HG03439 (cell line): ENCODE data around the gene RBM44.
"Not testable (repeated sequence)": the region's sequence is repeated elsewhere in the genome, so short reads cannot be mapped to it uniquely, and the experiment has no call there.

ENCODE experiments used
- ATAC-seq: cut with Tn5 transposase; IDR thresholded peaks from one replicate; pipeline ENCODE4 v1.9.1; 2021; ENCODE audit warnings: mild to moderate bottlenecking, moderate library complexity; ENCODE audit not compliant: unreplicated experiment

Gene RBM44

DNA sequence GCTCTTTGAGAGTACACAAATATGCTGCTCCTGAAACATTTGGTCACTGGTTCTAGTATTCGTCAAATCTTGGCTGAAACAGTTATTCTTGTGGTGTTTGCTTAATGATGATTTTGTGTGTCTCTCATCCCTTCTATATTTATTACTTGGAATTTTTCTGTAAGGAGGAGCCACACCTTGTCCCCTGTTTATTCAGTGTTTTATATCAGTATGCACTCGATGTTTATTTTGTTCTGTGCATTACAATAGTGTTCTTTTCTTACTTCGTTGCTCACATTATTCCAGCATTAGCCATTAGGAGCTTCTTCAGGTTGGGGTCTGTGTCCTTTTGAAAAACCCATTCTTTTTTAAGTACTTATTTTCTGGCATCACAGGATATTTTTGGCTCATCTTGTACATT, 55.7 kb downstream of the RBM44 start:
- ATAC-seq = no peak

GRCh38 chr2:237857791-237858190, 59.2 kb downstream of the RBM44 start:
- no peak for ATAC-seq

- no peak for ATAC-seq
Measured at GRCh38 chr2:237858294-237859081, 59.9 kb downstream of the RBM44 start.

GRCh38 chr2:237859082-237859433, 60.5 kb downstream of the RBM44 start:
- no peak for ATAC-seq

DNA sequence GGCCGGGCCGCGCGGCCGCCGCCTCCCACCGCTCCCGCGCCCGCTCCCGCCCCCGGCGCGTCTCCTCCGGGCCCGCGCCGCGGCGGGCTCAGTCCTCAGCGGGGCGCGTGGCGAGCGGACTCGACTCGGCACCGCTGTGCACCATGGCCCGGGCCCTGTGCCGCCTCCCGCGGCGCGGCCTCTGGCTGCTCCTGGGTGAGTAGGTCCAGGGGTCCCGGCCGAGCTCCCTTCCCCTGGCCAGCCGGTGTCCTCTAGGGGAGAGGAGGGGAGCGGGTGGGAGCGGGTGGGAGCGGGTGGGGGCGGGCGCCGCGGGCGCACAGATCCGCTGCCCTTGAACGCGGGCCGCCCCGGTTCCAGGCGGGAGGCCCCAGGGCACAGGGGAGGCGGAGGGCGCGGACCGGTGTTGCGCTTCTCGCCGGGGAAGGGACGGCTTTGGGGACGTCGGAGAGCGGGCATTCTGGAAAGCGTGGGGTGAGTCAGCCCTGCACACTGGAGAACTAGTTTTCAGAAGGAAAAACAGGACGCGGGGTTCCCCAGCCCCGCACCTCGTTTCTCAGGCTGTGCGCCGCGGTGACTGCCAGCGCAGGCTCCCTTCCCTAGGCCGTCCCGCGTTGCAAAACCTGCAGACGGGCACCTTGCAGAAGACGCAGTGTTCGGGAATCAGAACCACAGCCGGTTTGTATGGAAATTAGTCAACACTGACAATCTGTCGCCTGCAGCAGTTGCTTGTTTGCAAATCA, 61.1 kb downstream of the RBM44 start, which contains the start of gene RAMP1:
Gene RAMP1 (plus strand): TSS at position 91 of the 740 bp plus-strand sequence. CDS start 53 bp downstream, at position 144.
- ATAC-seq = no peak

DNA sequence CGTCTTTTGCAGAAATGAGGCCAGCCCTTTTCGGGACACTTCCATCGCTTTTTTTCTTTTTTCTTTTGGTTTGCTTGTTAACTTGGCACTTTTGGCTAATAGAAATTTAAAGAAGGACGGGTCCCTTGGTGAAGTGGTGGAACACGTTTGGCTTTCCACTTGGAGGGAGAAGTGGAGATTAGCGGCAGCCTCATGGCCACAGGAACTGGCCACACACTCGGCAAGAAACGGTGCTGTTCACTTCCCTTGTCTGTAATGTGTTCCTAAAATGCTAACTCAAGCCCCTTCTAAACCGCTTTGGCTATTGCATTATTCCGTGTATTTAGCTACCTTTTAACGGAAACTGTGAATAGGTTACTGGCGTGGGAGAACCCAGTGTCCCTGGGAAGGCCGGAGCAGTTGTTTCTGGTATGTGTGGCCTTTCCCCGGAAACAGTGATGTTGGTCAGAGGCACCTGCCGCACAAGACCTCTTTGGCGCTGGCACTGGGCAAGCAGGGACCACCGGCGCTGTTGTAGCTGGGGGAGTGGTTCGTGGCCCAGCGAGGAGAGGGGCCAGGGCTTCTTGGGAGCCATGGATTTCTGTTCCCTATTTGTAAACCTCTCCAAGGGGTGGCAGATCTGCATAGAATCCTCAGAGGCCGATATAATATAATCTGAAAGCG, 61.8 kb downstream of the RBM44 start:
- no peak for ATAC-seq

DNA sequence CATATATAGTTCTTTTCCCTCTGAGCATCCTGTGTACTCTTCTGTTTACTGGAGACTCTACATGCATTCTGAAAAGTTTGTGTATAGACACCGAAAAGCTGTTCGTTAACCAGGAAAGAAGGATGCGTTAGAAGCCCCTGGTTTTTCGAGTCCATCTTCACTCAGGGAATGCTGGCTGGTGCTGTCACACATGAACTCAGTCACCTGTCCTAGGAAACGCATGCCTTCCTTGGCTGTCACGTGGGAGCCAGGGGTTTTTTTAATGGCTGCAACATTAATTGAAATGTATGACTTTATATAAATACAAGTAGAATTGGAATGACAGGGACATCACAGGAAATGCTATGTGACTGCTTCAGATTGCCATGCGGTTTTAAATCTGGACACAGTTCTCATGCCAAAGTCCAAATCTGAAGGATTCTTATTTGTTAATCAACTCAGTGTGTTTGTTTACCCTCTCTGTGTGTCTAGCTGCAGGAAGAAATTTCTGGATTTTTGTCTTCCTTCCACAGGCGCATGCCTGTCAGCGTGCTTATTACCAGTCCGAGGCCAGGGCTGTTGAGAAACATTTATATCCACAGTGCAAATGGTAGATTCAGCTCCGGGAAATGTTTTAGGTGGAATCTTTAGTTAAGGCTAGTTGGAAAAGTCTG, 63.4 kb downstream of the RBM44 start:
- ATAC-seq = no peak

- ATAC-seq = no peak
Measured at GRCh38 chr2:237862528-237862895, 63.9 kb downstream of the RBM44 start.

DNA sequence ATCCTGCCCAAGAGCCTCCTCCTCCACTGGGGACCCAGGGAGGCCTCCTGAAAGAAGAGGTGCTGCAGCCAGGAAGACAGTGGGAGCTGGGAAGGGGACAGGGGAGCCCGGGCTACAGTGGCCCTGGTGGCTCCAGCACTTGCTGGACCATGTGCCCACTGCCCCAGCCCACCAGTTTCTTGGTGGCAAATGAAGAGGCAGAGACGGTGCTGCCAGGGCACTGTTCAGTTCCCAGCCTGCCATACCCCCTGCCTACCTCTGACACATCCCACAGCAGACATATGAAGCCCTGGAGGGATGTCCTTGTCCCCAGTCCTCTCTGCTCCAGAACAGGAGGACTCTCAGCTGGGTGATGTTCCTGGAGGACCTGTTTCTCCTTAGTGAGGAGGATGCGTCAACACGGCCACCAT, 64.5 kb downstream of the RBM44 start:
- ATAC-seq = no peak

- ATAC-seq = no peak
Measured at GRCh38 chr2:237863689-237864443, 65.3 kb downstream of the RBM44 start.

DNA sequence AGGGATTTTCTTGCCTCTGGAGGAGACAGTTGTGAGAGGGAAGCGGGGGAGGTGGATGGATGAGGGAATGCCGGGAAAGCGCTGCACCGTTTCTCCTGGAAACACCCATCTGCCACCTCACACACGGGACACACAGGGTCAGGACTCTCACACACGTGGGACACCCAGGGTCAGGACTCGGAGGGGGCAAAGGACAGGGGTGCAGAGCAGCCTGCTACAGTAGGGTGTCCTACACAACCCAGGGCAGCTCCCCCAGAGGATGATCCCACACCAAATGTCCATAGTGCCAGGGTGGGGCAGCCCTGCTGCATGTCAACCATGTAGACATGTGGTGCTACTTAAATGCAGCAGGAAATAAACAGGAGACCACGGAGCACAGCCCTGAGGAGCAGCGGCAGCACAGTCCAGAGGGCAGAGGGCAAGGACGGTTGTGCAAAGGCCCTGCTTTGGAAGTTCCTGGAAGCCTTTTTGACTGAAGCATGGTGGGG, 65.9 kb downstream of the RBM44 start:
- ATAC-seq = no peak

DNA sequence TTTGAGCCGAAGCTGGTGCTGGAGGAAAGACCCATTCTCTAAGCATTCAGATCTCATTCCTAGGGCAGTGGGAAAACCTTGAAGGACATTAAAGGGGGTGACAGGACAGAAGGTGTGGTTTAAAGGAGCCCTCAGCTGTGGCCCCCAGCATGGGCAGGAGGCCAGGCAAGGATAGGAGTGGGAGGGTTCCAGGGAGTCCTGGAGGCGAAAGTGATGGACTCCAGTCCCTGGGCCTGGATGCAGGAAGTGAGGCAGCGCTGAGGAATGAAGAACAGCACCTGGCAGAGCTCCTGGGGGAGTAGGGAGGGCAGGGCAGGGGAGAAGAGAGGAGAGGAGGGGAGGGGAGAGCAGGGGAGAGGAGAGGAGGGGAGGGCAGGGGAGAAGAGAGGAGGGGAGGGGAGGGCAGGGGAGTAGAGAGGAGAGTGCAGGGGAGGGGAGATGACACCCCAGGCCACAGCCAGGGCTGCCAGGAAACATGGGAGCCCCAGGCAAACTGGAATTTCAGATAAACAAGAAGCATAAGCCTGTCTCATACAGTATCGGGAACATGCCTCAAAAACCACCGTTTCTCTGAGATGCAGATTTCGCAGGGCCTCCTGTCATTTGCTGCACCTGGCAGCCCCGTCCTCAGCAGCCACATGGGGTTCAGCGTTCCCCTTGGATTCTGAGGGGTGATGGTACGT, 66.5 kb downstream of the RBM44 start:
- no peak for ATAC-seq

- ATAC-seq = no peak
Measured at GRCh38 chr2:237865623-237866041, 67.1 kb downstream of the RBM44 start.

- ATAC-seq = no peak
Measured at GRCh38 chr2:237866101-237866621, 67.6 kb downstream of the RBM44 start.

DNA sequence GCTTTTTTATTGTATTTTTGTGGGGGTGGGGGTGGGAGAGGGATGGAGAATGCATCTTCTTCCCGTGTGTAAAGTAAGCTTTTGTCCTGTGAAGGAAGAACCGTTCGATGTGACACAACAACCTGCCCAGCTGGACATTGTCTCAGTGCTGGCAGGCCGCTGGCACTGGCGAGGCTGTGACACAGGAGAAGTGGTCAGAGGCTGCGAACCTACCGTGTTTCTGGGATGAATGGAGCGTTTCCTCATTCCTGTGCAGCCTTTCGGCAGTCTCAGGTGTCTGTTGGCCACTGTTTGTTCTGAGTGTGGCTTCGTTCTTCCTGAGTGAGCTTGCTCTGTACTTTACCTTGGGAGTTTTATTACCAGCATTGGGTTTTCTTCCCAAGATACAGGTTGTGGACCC, 68.9 kb downstream of the RBM44 start:
- ATAC-seq = no peak

- ATAC-seq = not testable (repeated sequence)
Measured at GRCh38 chr2:237868074-237868473, 69.5 kb downstream of the RBM44 start.

DNA sequence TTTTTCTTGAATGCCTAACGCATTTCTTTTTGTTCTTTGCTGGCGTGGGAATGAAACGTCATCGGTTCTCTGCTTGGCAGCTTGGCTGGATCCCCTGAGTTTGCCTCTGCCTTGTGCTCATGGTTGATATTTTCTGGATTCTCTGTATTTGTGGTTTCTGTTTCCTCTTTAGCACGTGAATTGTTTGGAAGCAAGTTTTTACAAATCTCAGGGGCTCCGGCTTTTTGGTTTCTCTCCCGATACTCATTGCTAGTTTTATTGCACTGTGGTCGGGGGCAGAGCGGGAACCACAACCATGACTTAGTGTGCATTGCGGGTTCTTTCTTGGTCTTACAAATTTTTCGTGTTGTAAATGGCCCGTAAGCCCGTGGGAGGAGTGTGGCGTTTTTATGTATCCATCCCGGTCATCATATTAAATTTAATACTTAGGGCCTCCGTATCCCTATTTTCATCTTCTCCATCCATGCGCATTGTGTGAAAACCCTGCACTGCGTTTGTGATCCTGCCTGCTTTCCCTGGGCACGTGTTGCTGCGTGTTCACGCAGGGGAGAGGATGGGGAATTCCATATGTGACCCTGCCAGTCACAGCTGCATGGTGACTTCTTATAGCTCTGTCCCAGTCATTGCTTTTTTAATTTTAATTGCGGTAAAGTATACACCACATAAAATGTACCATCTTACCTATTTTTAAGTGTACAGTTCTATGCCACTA, 70.2 kb downstream of the RBM44 start:
- ATAC-seq = no peak

DNA sequence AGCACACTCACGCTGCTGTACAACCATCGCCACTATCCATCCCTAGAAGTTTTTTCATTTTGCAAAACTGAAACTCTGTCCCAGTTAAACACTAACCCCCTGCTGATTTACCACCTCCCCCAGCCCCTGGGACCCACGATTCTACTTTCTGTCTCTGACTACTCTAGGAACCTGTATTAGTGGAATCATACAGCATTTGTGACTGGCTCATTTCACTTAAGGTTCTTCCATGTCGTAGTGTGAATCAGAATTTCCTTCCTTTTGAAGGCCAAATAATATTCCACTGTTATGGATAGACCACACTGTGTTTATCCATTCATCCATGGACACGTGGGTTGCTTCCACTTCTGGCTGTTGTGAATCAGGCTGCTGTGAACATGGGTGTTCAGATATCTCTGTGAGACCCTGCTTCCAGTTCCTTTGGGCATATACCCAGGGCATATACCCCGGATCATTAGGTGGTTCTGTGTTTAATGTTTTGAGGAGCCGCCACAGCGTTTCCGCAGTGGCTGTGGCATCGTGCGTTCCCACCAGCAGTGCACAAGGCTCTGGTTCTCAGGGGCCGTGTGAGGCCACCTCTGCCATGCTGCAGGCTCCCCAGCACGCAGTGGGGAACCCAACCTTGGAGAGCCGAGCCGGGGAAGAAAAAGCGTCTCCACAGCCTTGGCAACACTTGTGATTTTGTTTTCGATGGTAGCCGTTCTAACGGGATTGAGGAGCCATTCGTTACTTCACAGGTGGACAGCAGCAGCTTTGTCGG, 70.9 kb downstream of the RBM44 start:
- ATAC-seq = no peak
